ENCODE results near the gene KRTAP13-2. TPM values are rescaled to one million over a fixed set of nuclear protein-coding genes. Genes with fewer than 3 reads are reported as not detected.

KRTAP13-2 gene
- total and polyA plus RNA-seq, 2 experiments from 2014 or later = not detected

DNA sequence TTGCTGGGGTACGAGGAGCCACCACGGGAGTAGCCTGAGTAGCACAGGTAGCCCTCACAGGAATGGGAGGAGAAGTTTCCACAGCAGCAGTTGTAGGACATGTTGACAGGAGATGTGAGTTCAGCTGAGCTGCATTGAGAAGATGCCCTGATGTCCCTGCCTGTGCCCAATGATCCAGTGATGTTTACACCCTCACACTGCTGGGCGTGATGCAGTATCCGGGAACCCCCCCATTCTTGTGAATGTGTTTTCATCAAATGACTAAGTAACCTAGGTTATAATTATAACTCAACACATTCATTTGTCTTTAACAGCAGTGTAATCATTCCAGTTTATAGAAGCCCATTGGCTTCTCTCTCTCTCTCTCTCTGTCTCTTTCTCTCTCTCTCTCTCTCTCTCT is 23.6 kb downstream of the KRTAP13-2 start, which contains the start of gene KRTAP23-1:
KRTAP23-1 (minus strand) TSS at position 101 of the 400 bp plus-strand sequence; CDS start at position 101, 0 bp downstream.
- TF ChIP-seq, protein P1, sequence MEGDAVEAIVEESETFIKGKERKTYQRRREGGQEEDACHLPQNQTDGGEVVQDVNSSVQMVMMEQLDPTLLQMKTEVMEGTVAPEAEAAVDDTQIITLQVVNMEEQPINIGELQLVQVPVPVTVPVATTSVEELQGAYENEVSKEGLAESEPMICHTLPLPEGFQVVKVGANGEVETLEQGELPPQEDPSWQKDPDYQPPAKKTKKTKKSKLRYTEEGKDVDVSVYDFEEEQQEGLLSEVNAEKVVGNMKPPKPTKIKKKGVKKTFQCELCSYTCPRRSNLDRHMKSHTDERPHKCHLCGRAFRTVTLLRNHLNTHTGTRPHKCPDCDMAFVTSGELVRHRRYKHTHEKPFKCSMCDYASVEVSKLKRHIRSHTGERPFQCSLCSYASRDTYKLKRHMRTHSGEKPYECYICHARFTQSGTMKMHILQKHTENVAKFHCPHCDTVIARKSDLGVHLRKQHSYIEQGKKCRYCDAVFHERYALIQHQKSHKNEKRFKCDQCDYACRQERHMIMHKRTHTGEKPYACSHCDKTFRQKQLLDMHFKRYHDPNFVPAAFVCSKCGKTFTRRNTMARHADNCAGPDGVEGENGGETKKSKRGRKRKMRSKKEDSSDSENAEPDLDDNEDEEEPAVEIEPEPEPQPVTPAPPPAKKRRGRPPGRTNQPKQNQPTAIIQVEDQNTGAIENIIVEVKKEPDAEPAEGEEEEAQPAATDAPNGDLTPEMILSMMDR (IDR thresholded peaks at IDR 0.05; ENCODE audit: low read depth, low read length) = no peak
- H3K36me3 ChIP-seq = no peaks in the 10 kb centered on the region
- H3K4me3 ChIP-seq = no peak within 1 kb of the TSS
- no peaks in the 10 kb centered on the region for H3K9me3 ChIP-seq (ENCODE audit: low read depth)
- H3K4me1 ChIP-seq (ENCODE audit: low read depth) = peaks cover 10% of the 10 kb centered on the region
- DNase-seq (ENCODE audit: low read depth in 1 of 2, low spot score in 1 of 2) = no peak
- no peaks in the 10 kb centered on the region for H3K27me3 ChIP-seq
- peak within 1 kb of the TSS; percentile 60 for H3K27ac ChIP-seq

DNA sequence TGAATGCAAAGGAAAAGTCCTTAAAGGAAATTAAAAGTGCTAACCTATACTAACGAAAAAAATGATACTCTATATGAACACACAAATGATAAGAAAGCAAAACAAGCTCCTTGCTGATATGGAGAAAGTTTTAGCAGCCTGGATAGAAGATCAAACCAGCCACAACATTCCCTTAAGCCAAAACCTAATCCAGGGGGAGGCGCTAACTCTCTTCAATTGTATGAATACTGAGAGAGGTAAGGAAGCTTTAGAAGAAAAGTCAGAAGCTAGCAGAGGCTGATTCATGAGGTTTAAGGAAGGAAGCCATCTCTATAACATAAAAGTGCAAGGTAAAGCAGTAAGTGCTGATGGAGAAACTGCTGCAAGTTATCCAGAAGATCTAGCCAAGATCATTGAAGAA is 27.1 kb downstream of the KRTAP13-2 start:
- no peak overlapping the region for H3K4me3 ChIP-seq
- TF ChIP-seq, protein P1 (IDR thresholded peaks at IDR 0.05; ENCODE audit: low read depth, low read length) = no peak
- H3K27ac ChIP-seq = no peak overlapping the region

GRCh38 chr21:30340714-30341573 is 31.1 kb downstream of the KRTAP13-2 start:
- peak; percentile 54 to 65 for DNase-seq (ENCODE audit: low read depth in 1 of 2, low spot score in 1 of 2)
- Histone ChIP-seq H3K36me3 (no peaks in the 10 kb centered on the region), H3K27ac (no peak overlapping the region), H3K27me3 (no peaks in the 10 kb centered on the region), H3K4me1 (ENCODE audit: low read depth) (no peaks in the 10 kb centered on the region), H3K9me3 (ENCODE audit: low read depth) (no peaks in the 10 kb centered on the region), H3K4me3 (no peak overlapping the region)
- TF ChIP-seq, protein P1 (IDR thresholded peaks at IDR 0.05; ENCODE audit: low read depth, low read length) = peak; percentile 69

More for the DNA sequence above, 27.1 kb downstream of the KRTAP13-2 start:
- H3K27me3 ChIP-seq = no peaks in the 10 kb centered on the region
- H3K36me3 ChIP-seq = no peaks in the 10 kb centered on the region
- peaks cover 9% of the 10 kb centered on the region for H3K4me1 ChIP-seq (ENCODE audit: low read depth)
- no peaks in the 10 kb centered on the region for H3K9me3 ChIP-seq (ENCODE audit: low read depth)
- DNase-seq (ENCODE audit: low read depth in 1 of 2, low spot score in 1 of 2) = no peak

- Histone ChIP-seq H3K27me3 (no peaks in the 10 kb centered on the region), H3K36me3 (no peaks in the 10 kb centered on the region), H3K4me1 (ENCODE audit: low read depth) (no peaks in the 10 kb centered on the region), H3K9me3 (ENCODE audit: low read depth) (no peaks in the 10 kb centered on the region), H3K27ac (no peak overlapping the region), H3K4me3 (no peak overlapping the region)
- DNase-seq (ENCODE audit: low read depth in 1 of 2, low spot score in 1 of 2) = no peak
- TF ChIP-seq, protein P1 (IDR thresholded peaks at IDR 0.05; ENCODE audit: low read depth, low read length) = no peak
Observed at GRCh38 chr21:30338717-30339116, 33.4 kb downstream of the KRTAP13-2 start.

- Histone ChIP-seq H3K36me3 (no peaks in the 10 kb centered on the region), H3K4me1 (ENCODE audit: low read depth) (no peaks in the 10 kb centered on the region), H3K4me3 (no peak overlapping the region), H3K27me3 (no peaks in the 10 kb centered on the region), H3K9me3 (ENCODE audit: low read depth) (no peaks in the 10 kb centered on the region), H3K27ac (no peak overlapping the region)
- DNase-seq (ENCODE audit: low read depth in 1 of 2, low spot score in 1 of 2) = no peak
- TF ChIP-seq, protein P1 (IDR thresholded peaks at IDR 0.05; ENCODE audit: low read depth, low read length) = no peak
Observed at GRCh38 chr21:30337772-30338171, 34.3 kb downstream of the KRTAP13-2 start.
